Keratinocyte (primary cell): ENCODE data around the gene LAMB4. TPM values are rescaled to one million over a fixed set of nuclear protein-coding genes. Genes with fewer than 3 reads are reported as not detected.

Experiments
- DNase-seq: peaks from one replicate; pipeline ENCODE4 v3.0.0-alpha.2; 2011; ENCODE audit warnings: low read depth, missing footprints, low spot score
- FAIRE-seq: peaks from 2 replicates; lab custom pipeline; 2011; peaks lifted over from hg19 to GRCh38; lab: Jason Lieb, UNC
- H2AFZ ChIP-seq: 2 replicates; pipeline ENCODE4 v1.6.0; 2012; ENCODE audit warnings: low read length, control low read depth, inconsistent platforms; ENCODE audit not compliant: control insufficient read depth
- H3K27ac ChIP-seq: 2 replicates; pipeline ENCODE4 v1.5.1; 2011; ENCODE audit warnings: low read length; ENCODE audit not compliant: control insufficient read depth, insufficient read depth
- H3K27me3 ChIP-seq: 3 replicates; pipeline ENCODE4 v1.6.0; 2011; ENCODE audit warnings: low read length; ENCODE audit not compliant: control insufficient read depth, insufficient read depth; ENCODE audit errors: extremely low read depth
- H3K36me3 ChIP-seq, 2 experiments: 2 replicates in 1 of 2; 3 replicates in 1 of 2; pipeline ENCODE4 v1.5.1; 2011; ENCODE audit warnings: low read length in 2 of 2, mild to moderate bottlenecking in 1 of 2; ENCODE audit not compliant: control insufficient read depth in 2 of 2, insufficient read depth in 2 of 2; ENCODE audit errors: extremely low read depth in 1 of 2
- H3K4me1 ChIP-seq: 3 replicates; pipeline ENCODE4 v1.5.1; 2011; ENCODE audit warnings: low read length; ENCODE audit not compliant: control insufficient read depth, insufficient read depth; ENCODE audit errors: extremely low read depth
- H3K4me2 ChIP-seq: 3 replicates; pipeline ENCODE4 v1.6.0; 2011; ENCODE audit warnings: low read depth, low read length; ENCODE audit not compliant: control insufficient read depth, insufficient read depth; ENCODE audit errors: extremely low read depth
- H3K4me3 ChIP-seq, 3 experiments: fragments of 200-600 bp in 1 of 3; sonication (generic) in 1 of 3; 2 replicates in 2 of 3; 3 replicates in 1 of 3; pipeline ENCODE4 v1.5.1; 2011 to 2016; ENCODE audit warnings: low read length in 3 of 3, mild to moderate bottlenecking in 3 of 3, control low read depth in 2 of 3, inconsistent platforms in 1 of 3, low read depth in 1 of 3, mixed read lengths in 1 of 3, mixed run types in 1 of 3, moderate library complexity in 1 of 3; ENCODE audit not compliant: control insufficient read depth in 2 of 3, insufficient read depth in 2 of 3; ENCODE audit errors: extremely low read depth in 1 of 3
- H3K79me2 ChIP-seq: 2 replicates; pipeline ENCODE4 v1.6.0; 2012; ENCODE audit warnings: low read length; ENCODE audit not compliant: control insufficient read depth, insufficient read depth
- H3K9ac ChIP-seq: 3 replicates; pipeline ENCODE4 v1.6.0; 2011; ENCODE audit warnings: low read length; ENCODE audit not compliant: control insufficient read depth, insufficient read depth; ENCODE audit errors: extremely low read depth
- H3K9me1 ChIP-seq: 3 replicates; pipeline ENCODE4 v1.6.0; 2011; ENCODE audit warnings: low read length; ENCODE audit not compliant: control insufficient read depth, insufficient read depth; ENCODE audit errors: extremely low read depth
- H3K9me3 ChIP-seq: 2 replicates; pipeline ENCODE4 v1.5.1; 2012; ENCODE audit warnings: low read depth, low read length; ENCODE audit not compliant: control insufficient read depth
- H4K20me1 ChIP-seq: 3 replicates; pipeline ENCODE4 v1.6.0; 2011; ENCODE audit warnings: low read length; ENCODE audit not compliant: control insufficient read depth, insufficient read depth; ENCODE audit errors: extremely low read depth
- CTCF ChIP-seq, 3 experiments: IDR thresholded peaks in 1 of 3; conservative IDR thresholded peaks in 1 of 3; optimal IDR thresholded peaks in 1 of 3; 2 replicates in 2 of 3; 3 replicates in 1 of 3; pipeline versions ENCODE3 to v1.5.1; 2011; ENCODE audit warnings: low read length in 3 of 3, mild to moderate bottlenecking in 3 of 3, moderate library complexity in 2 of 3, control low read depth in 1 of 3, inconsistent platforms in 1 of 3; ENCODE audit not compliant: insufficient read depth in 2 of 3; ENCODE audit errors: extremely low read depth in 1 of 3
- EZH2 ChIP-seq: IDR thresholded peaks from one replicate; pipeline ENCODE4 v1.6.1; 2012; ENCODE audit warnings: inconsistent platforms, mild to moderate bottlenecking, low read length, moderate library complexity
- dilution Hi-C: fragments of 300-500 bp; cut with MboI; formaldehyde crosslinking; loops from one replicate; pipeline ENCODE4 v1.7.0; 2020; ENCODE audit warnings: low sequenced_read_pairs; ENCODE audit not compliant: extremely low pct_ligation_motif_present
- polyA plus RNA-seq, 5 experiments: library from polyadenylated mRNA; depleted of rRNA in 3 of 5; stranded (reverse) in 3 of 5; stranded (forward) in 1 of 5; unstranded in 1 of 5; fragments of >200 nt; gene quantifications; 1 replicate in 1 of 5; 2 replicates in 3 of 5; 3 replicates in 1 of 5; pipeline versions ENCODE4 v1.2.1 to v1.2.3, GENCODE V29; 2011 to 2012; ENCODE audit warnings: missing spikeins in 2 of 5, low read depth in 1 of 5, low replicate concordance in 1 of 5

The LAMB4 gene
- polyA plus RNA-seq, 1 donor (not counting 4 experiments of a cell fraction or from before 2014, with no cell fraction given): 3.7 TPM

GRCh38 chr7:108152198-108152597 lies 22.0 kb upstream of the LAMB4 start:
- no peaks in the 10 kb centered on the region for H3K9me3 ChIP-seq
- H3K4me1 ChIP-seq: no peaks in the 10 kb centered on the region
- FAIRE-seq: no peak
- TF ChIP-seq EZH2: no peak
- no peak for TF ChIP-seq CTCF (optimal IDR thresholded peaks at IDR 0.05 in 1 of 3, IDR thresholded peaks at IDR 0.05 in 1 of 3, conservative IDR thresholded peaks at IDR 0.05 in 1 of 3; ENCODE audit: extremely low read depth in 1 of 3, insufficient read depth in 2 of 3, low read length in 3 of 3)
- dilution Hi-C loops: no loop called here
- H3K9me1 ChIP-seq: no peaks in the 10 kb centered on the region
- no peak overlapping the region for H3K27ac ChIP-seq
- H2AFZ ChIP-seq: no peak overlapping the region
- no peak overlapping the region for H3K9ac ChIP-seq
- H3K36me3 ChIP-seq: no peaks in the 10 kb centered on the region
- no peak overlapping the region for H3K4me2 ChIP-seq
- H3K79me2 ChIP-seq: no peaks in the 10 kb centered on the region
- no peaks in the 10 kb centered on the region for H4K20me1 ChIP-seq
- H3K4me3 ChIP-seq: no peak overlapping the region
- no peaks in the 10 kb centered on the region for H3K27me3 ChIP-seq
- no peak for DNase-seq

- Histone ChIP-seq H3K4me1 (peaks cover 8% of the 10 kb centered on the region), H2AFZ (no peak overlapping the region), H3K9ac (no peak overlapping the region), H3K9me3 (no peaks in the 10 kb centered on the region), H3K9me1 (no peaks in the 10 kb centered on the region), H3K79me2 (no peaks in the 10 kb centered on the region), H3K4me3 (no peak overlapping the region), H3K27ac (no peak overlapping the region), H3K27me3 (no peaks in the 10 kb centered on the region), H4K20me1 (no peaks in the 10 kb centered on the region), H3K36me3 (no peaks in the 10 kb centered on the region), H3K4me2 (no peak overlapping the region)
- FAIRE-seq (no peak), DNase-seq (no peak)
- dilution Hi-C loops: no loop called here
- no peak for TF ChIP-seq EZH2
- no peak for TF ChIP-seq CTCF (optimal IDR thresholded peaks at IDR 0.05 in 1 of 3, IDR thresholded peaks at IDR 0.05 in 1 of 3, conservative IDR thresholded peaks at IDR 0.05 in 1 of 3; ENCODE audit: extremely low read depth in 1 of 3, insufficient read depth in 2 of 3, low read length in 3 of 3)
These were observed 19.7 kb upstream of the LAMB4 start for GRCh38 chr7:108149908-108150307.
